Activated CD8-positive, alpha-beta memory T cell treated with anti-CD3 and anti-CD28 coated beads, Interleukin-2, amount 10 ng/mL, durations not matched to agents 7 days and 5 days (primary cell): ENCODE data around the gene PHOX2B. TPM values are rescaled to one million over a fixed set of nuclear protein-coding genes. Genes with fewer than 3 reads are reported as not detected.

Experiments
- ATAC-seq: fragments of 150-1000 bp; cut with Tn5 transposase; one replicate; pipeline ENCODE4 v1.10.0; 2021; ENCODE audit warnings: moderate library complexity
- CTCF ChIA-PET: fragments of 350-600 bp; sonication (Branson Sonifier 250); formaldehyde crosslinking; loops from one replicate; lab custom pipeline; 2021; ENCODE audit warnings: antibody characterized with exemption; lab: Charles Lee
- DNase-seq: peaks from one replicate; pipeline ENCODE4 v3.0.0-alpha.2; 2020
- H3K27ac Mint-ChIP-seq: one replicate; pipeline ENCODE4 v1.8.0; 2021; ENCODE audit warnings: mild to moderate bottlenecking, mixed read lengths
- H3K27me3 Mint-ChIP-seq: one replicate; pipeline ENCODE4 v1.8.0; 2021; ENCODE audit warnings: mixed read lengths
- H3K36me3 Mint-ChIP-seq: one replicate; pipeline ENCODE4 v1.8.0; 2021; ENCODE audit warnings: mild to moderate bottlenecking, mixed read lengths
- H3K4me1 Mint-ChIP-seq: one replicate; pipeline ENCODE4 v1.8.0; 2021; ENCODE audit warnings: mixed read lengths
- H3K4me3 Mint-ChIP-seq: one replicate; pipeline ENCODE4 v1.8.0; 2021; ENCODE audit warnings: mild to moderate bottlenecking, moderate library complexity, mixed read lengths
- H3K9me3 Mint-ChIP-seq: one replicate; pipeline ENCODE4 v1.8.0; 2022; ENCODE audit warnings: low read depth, mixed read lengths
- total RNA-seq, 2 experiments: library from RNA; stranded (reverse); gene quantifications; one replicate each; pipeline ENCODE4 v1.2.3, GENCODE V29; 2021

The PHOX2B gene
- total RNA-seq, 2 experiments from 2014 or later = not detected

GRCh38 chr4:41753942-41754341, 5.4 kb upstream of the PHOX2B start:
- H3K27ac Mint-ChIP-seq = no peak overlapping the region
- H3K36me3 Mint-ChIP-seq = no peaks in the 10 kb centered on the region
- peaks cover 74% of the 10 kb centered on the region for H3K27me3 Mint-ChIP-seq
- no peak for DNase-seq
- no peaks in the 10 kb centered on the region for H3K9me3 Mint-ChIP-seq
- no peak for ATAC-seq
- no peak overlapping the region for H3K4me3 Mint-ChIP-seq
- CTCF ChIA-PET = no interaction called here
- peaks cover 4% of the 10 kb centered on the region for H3K4me1 Mint-ChIP-seq

GRCh38 chr4:41752081-41752836, 3.7 kb upstream of the PHOX2B start:
- no peak overlapping the region for H3K27ac Mint-ChIP-seq
- H3K4me1 Mint-ChIP-seq = no peaks in the 10 kb centered on the region
- peaks cover 3% of the 10 kb centered on the region for H3K36me3 Mint-ChIP-seq
- H3K27me3 Mint-ChIP-seq = peaks cover 86% of the 10 kb centered on the region
- DNase-seq (no peak), ATAC-seq (no peak)
- no peaks in the 10 kb centered on the region for H3K9me3 Mint-ChIP-seq
- CTCF ChIA-PET = no interaction called here
- H3K4me3 Mint-ChIP-seq = no peak overlapping the region

GRCh38 chr4:41751449-41752061, 3.0 kb upstream of the PHOX2B start:
- H3K27ac Mint-ChIP-seq = no peak overlapping the region
- ATAC-seq (no peak), DNase-seq (no peak)
- no peak overlapping the region for H3K4me3 Mint-ChIP-seq
- H3K4me1 Mint-ChIP-seq = no peaks in the 10 kb centered on the region
- CTCF ChIA-PET = no interaction called here
- H3K27me3 Mint-ChIP-seq = peaks cover 88% of the 10 kb centered on the region
- no peaks in the 10 kb centered on the region for H3K9me3 Mint-ChIP-seq
- peaks cover 5% of the 10 kb centered on the region for H3K36me3 Mint-ChIP-seq

GRCh38 chr4:41750626-41751448, 2.3 kb upstream of the PHOX2B start:
- CTCF ChIA-PET = no interaction called here
- no peak for DNase-seq

GRCh38 chr4:41750121-41750625, 1.6 kb upstream of the PHOX2B start:
- Mint-ChIP-seq H3K27ac (no peak overlapping the region), H3K4me3 (no peak overlapping the region), H3K4me1 (no peaks in the 10 kb centered on the region), H3K27me3 (peaks cover 91% of the 10 kb centered on the region), H3K9me3 (no peaks in the 10 kb centered on the region), H3K36me3 (peaks cover 9% of the 10 kb centered on the region)
- ATAC-seq (no peak), DNase-seq (no peak)
- CTCF ChIA-PET = no interaction called here

More at GRCh38 chr4:41750626-41751448, 2.3 kb upstream of the PHOX2B start:
- H3K4me3 Mint-ChIP-seq = no peak overlapping the region
- no peaks in the 10 kb centered on the region for H3K4me1 Mint-ChIP-seq
- H3K27me3 Mint-ChIP-seq = peaks cover 90% of the 10 kb centered on the region
- no peaks in the 10 kb centered on the region for H3K9me3 Mint-ChIP-seq
- no peak for ATAC-seq
- H3K27ac Mint-ChIP-seq = no peak overlapping the region
- H3K36me3 Mint-ChIP-seq = peaks cover 7% of the 10 kb centered on the region

- CTCF ChIA-PET = no interaction called here
- no peaks in the 10 kb centered on the region for H3K4me1 Mint-ChIP-seq
- H3K27ac Mint-ChIP-seq = no peak overlapping the region
- peaks cover 9% of the 10 kb centered on the region for H3K36me3 Mint-ChIP-seq
- H3K27me3 Mint-ChIP-seq = peaks cover 91% of the 10 kb centered on the region
- no peak overlapping the region for H3K4me3 Mint-ChIP-seq
- H3K9me3 Mint-ChIP-seq = no peaks in the 10 kb centered on the region
- DNase-seq (no peak), ATAC-seq (no peak)
Observed at GRCh38 chr4:41749631-41750039, 1.1 kb upstream of the PHOX2B start.

- CTCF ChIA-PET = no interaction called here
- Mint-ChIP-seq H3K9me3 (peaks cover 2% of the 10 kb centered on the region), H3K4me3 (no peak overlapping the region), H3K27me3 (peaks cover 90% of the 10 kb centered on the region), H3K36me3 (peaks cover 14% of the 10 kb centered on the region), H3K27ac (no peak overlapping the region), H3K4me1 (no peaks in the 10 kb centered on the region)
- DNase-seq (no peak), ATAC-seq (no peak)
Observed at GRCh38 chr4:41748074-41748570, 403 bp downstream of the PHOX2B start.

- ATAC-seq (no peak), DNase-seq (no peak)
- H3K4me3 Mint-ChIP-seq = no peak overlapping the region
- peaks cover 83% of the 10 kb centered on the region for H3K27me3 Mint-ChIP-seq
- CTCF ChIA-PET = no interaction called here
- H3K9me3 Mint-ChIP-seq = peaks cover 2% of the 10 kb centered on the region
- H3K36me3 Mint-ChIP-seq = peaks cover 14% of the 10 kb centered on the region
- H3K27ac Mint-ChIP-seq = peak overlapping the region; percentile 54
- no peaks in the 10 kb centered on the region for H3K4me1 Mint-ChIP-seq
Observed at GRCh38 chr4:41747230-41748055, 1.1 kb downstream of the PHOX2B start.

GRCh38 chr4:41746440-41747229, 1.9 kb downstream of the PHOX2B start:
- CTCF ChIA-PET = no interaction called here
- ATAC-seq (no peak), DNase-seq (no peak)
- Mint-ChIP-seq H3K9me3 (peaks cover 2% of the 10 kb centered on the region), H3K4me3 (no peak overlapping the region), H3K27ac (no peak overlapping the region), H3K36me3 (peaks cover 14% of the 10 kb centered on the region), H3K4me1 (no peaks in the 10 kb centered on the region), H3K27me3 (peaks cover 75% of the 10 kb centered on the region)

GRCh38 chr4:41746025-41746439, 2.5 kb downstream of the PHOX2B start:
- ATAC-seq = no peak
- CTCF ChIA-PET = no interaction called here
- Mint-ChIP-seq H3K4me1 (no peaks in the 10 kb centered on the region), H3K4me3 (no peak overlapping the region), H3K27ac (no peak overlapping the region), H3K36me3 (peaks cover 14% of the 10 kb centered on the region), H3K27me3 (peaks cover 70% of the 10 kb centered on the region), H3K9me3 (peaks cover 2% of the 10 kb centered on the region)
- no peak for DNase-seq

GRCh38 chr4:41745292-41746024, 3.1 kb downstream of the PHOX2B start:
- peaks cover 14% of the 10 kb centered on the region for H3K36me3 Mint-ChIP-seq
- CTCF ChIA-PET = no interaction called here
- ATAC-seq (no peak), DNase-seq (no peak)
- H3K27ac Mint-ChIP-seq = no peak overlapping the region
- no peak overlapping the region for H3K4me3 Mint-ChIP-seq
- peaks cover 69% of the 10 kb centered on the region for H3K27me3 Mint-ChIP-seq
- no peaks in the 10 kb centered on the region for H3K4me1 Mint-ChIP-seq
- peaks cover 2% of the 10 kb centered on the region for H3K9me3 Mint-ChIP-seq
